Gastrocnemius medialis (tissue), 4 donors: ENCODE measurements around the gene ICAM5.

Experiments
- CTCF ChIP-seq, 5 experiments: fragments of 450-650 bp in 3 of 5; fragments of 200-600 bp in 2 of 5; sonication (generic) in 2 of 5; IDR thresholded peaks in 4 of 5; conservative IDR thresholded peaks in 1 of 5; 1 replicate in 4 of 5; 2 replicates in 1 of 5; pipeline ENCODE4 v1.5.1; 2016 to 2019; ENCODE audit warnings: antibody characterized with exemption in 5 of 5, mild to moderate bottlenecking in 3 of 5, moderate library complexity in 3 of 5
- POLR2A ChIP-seq, 2 donors: fragments of 450-650 bp; IDR thresholded peaks; one replicate each; pipeline ENCODE4 v1.6.1; 2017; ENCODE audit warnings: antibody characterized with exemption in 2 of 2, mild to moderate bottlenecking in 2 of 2, moderate library complexity in 2 of 2

- TF ChIP-seq CTCF (IDR thresholded peaks at IDR 0.05 in 4 of 5, conservative IDR thresholded peaks at IDR 0.05 in 1 of 5) (no peak), POLR2A (IDR thresholded peaks at IDR 0.05) (no peak)
These were observed 53.7 kb downstream of the ICAM5 start for GRCh38 chr19:10343495-10343894.
